ENCODE measurements around the gene IZUMO2. TPM values are rescaled to one million over a fixed set of nuclear protein-coding genes. Genes with fewer than 3 reads are reported as not detected.
"Not testable (repeated sequence)": the region's sequence is repeated elsewhere in the genome, so short reads cannot be mapped to it uniquely, and the experiment has no call there.

The IZUMO2 gene
- total and polyA plus RNA-seq, 10 of the 15 experiments (the other 5 are each of a cell fraction or from before 2014, with no cell fraction given), result not detected

- H3K27me3 ChIP-seq (replicated peaks in 1 of 2; ENCODE audit: control insufficient read depth in 2 of 2, insufficient read depth in 2 of 2, low read length in 1 of 2); H3K9ac ChIP-seq (ENCODE audit: control insufficient read depth, insufficient read depth, low read length); H3K4me3 ChIP-seq; DNase-seq (ENCODE audit: low read depth, low spot score); SMC1A ChIA-PET (ENCODE audit: uncharacterized antibody, unreplicated experiment); FAIRE-seq; H3K4me1 ChIP-seq (ENCODE audit: control insufficient read depth, insufficient read depth, low read length); H3K79me2 ChIP-seq (ENCODE audit: control insufficient read depth, insufficient read depth, low read length); CTCF ChIA-PET; POLR2A ChIA-PET; ATAC-seq; H4K20me1 ChIP-seq (ENCODE audit: control insufficient read depth, insufficient read depth); RAD21 ChIA-PET (ENCODE audit: unreplicated experiment); H3K9me3 ChIP-seq (replicated peaks; ENCODE audit: control insufficient read depth, insufficient read depth, low read length); H3K36me3 ChIP-seq (ENCODE audit: control insufficient read depth in 2 of 2, insufficient read depth in 2 of 2, low read length in 1 of 2); H3K27ac ChIP-seq (ENCODE audit: control insufficient read depth, insufficient read depth); H2AFZ ChIP-seq (ENCODE audit: control insufficient read depth, low read depth, low read length); intact Hi-C loops (cut with micrococcal nuclease; ENCODE audit: unreplicated experiment); in situ Hi-C loops (cut with MboI); H3K4me2 ChIP-seq (ENCODE audit: control insufficient read depth, insufficient read depth); BruUV-seq (replicated peaks): not testable (repeated sequence)
- WGBS (ENCODE audit: insufficient coverage, insufficient replicate concordance, low lambda C conversion rate, missing lambda C conversion rate), result no CpG with 5 or more reads among the region's 13 CpGs
Measured at GRCh38 chr19:50104012-50104411, 59.1 kb downstream of the IZUMO2 start.

GRCh38 chr19:50103405-50103804, 59.7 kb downstream of the IZUMO2 start:
- intact Hi-C loops (cut with micrococcal nuclease; ENCODE audit: unreplicated experiment); SMC1A ChIA-PET (ENCODE audit: uncharacterized antibody, unreplicated experiment): not testable (repeated sequence)

More at GRCh38 chr19:50103405-50103804, 59.7 kb downstream of the IZUMO2 start:
- H3K9me3 ChIP-seq (replicated peaks; ENCODE audit: control insufficient read depth, insufficient read depth, low read length); H3K79me2 ChIP-seq (ENCODE audit: control insufficient read depth, insufficient read depth, low read length); H3K4me2 ChIP-seq (ENCODE audit: control insufficient read depth, insufficient read depth); POLR2A ChIA-PET; RAD21 ChIA-PET (ENCODE audit: unreplicated experiment); FAIRE-seq; BruUV-seq (replicated peaks); H3K4me1 ChIP-seq (ENCODE audit: control insufficient read depth, insufficient read depth, low read length); H3K9ac ChIP-seq (ENCODE audit: control insufficient read depth, insufficient read depth, low read length); CTCF ChIA-PET; H2AFZ ChIP-seq (ENCODE audit: control insufficient read depth, low read depth, low read length); in situ Hi-C loops (cut with MboI); H3K27ac ChIP-seq (ENCODE audit: control insufficient read depth, insufficient read depth); H3K36me3 ChIP-seq (ENCODE audit: control insufficient read depth in 2 of 2, insufficient read depth in 2 of 2, low read length in 1 of 2); DNase-seq (ENCODE audit: low read depth, low spot score); ATAC-seq; H3K27me3 ChIP-seq (replicated peaks in 1 of 2; ENCODE audit: control insufficient read depth in 2 of 2, insufficient read depth in 2 of 2, low read length in 1 of 2); H4K20me1 ChIP-seq (ENCODE audit: control insufficient read depth, insufficient read depth); H3K4me3 ChIP-seq: not testable (repeated sequence)
- WGBS (ENCODE audit: insufficient coverage, insufficient replicate concordance, low lambda C conversion rate, missing lambda C conversion rate), result 44% methylated on average over 6 of the region's 13 CpGs

Other genes starting within 250 kb of the IZUMO2 start
Only the 7 nearest of the 10 such genes appear.
- gene SIGLEC11, start 202.1 kb downstream of the IZUMO2 start, total RNA-seq (2014; rRNA removed), result not detected in 2 replicates
- not detected in 2 replicates for gene SIGLEC11, start 202.1 kb downstream of the IZUMO2 start, total RNA-seq (2014; rRNA removed; fragmentation: Illumina TruSeq; extraction: Trizol)
- not detected in 2 replicates for gene SIGLEC11, start 202.1 kb downstream of the IZUMO2 start, total RNA-seq (2021)
- not detected in 2 replicates for gene SIGLEC11, start 202.1 kb downstream of the IZUMO2 start, polyA plus RNA-seq (2011; rRNA removed)
- not detected in 2 replicates for gene SIGLEC11, start 202.1 kb downstream of the IZUMO2 start, polyA plus RNA-seq (2014; fragmentation: Illumina TruSeq; extraction: Trizol)
- gene SIGLEC11, start 202.1 kb downstream of the IZUMO2 start, polyA plus RNA-seq (2014; fragmentation: Nextera tagmentation; extraction: Ambion mirVana), result not detected
- gene SIGLEC11, start 202.1 kb downstream of the IZUMO2 start, polyA plus RNA-seq (2014; rRNA removed), result not detected in 2 replicates
- not detected for gene SIGLEC11, start 202.1 kb downstream of the IZUMO2 start, polyA plus RNA-seq (2016; fragmentation: Nextera tagmentation; extraction: Ambion mirVana)
- 35.0 and 36.2 TPM in 2 replicates for gene VRK3, start 137.9 kb downstream of the IZUMO2 start, total RNA-seq (2014; rRNA removed)
- 34.2 and 35.7 TPM in 2 replicates for gene VRK3, start 137.9 kb downstream of the IZUMO2 start, total RNA-seq (2014; rRNA removed; fragmentation: Illumina TruSeq; extraction: Trizol)
- 36.0 and 43.1 TPM in 2 replicates for gene VRK3, start 137.9 kb downstream of the IZUMO2 start, total RNA-seq (2021)
- gene VRK3, start 137.9 kb downstream of the IZUMO2 start, polyA plus RNA-seq (2011; rRNA removed), result 34.1 and 50.7 TPM in 2 replicates
- gene VRK3, start 137.9 kb downstream of the IZUMO2 start, polyA plus RNA-seq (2014; fragmentation: Illumina TruSeq; extraction: Trizol), result 61.5 and 61.9 TPM in 2 replicates
- gene VRK3, start 137.9 kb downstream of the IZUMO2 start, polyA plus RNA-seq (2014; fragmentation: Nextera tagmentation; extraction: Ambion mirVana), result 10 to 100 TPM; 22.5 to 29.6 TPM
- 17.3 and 23.1 TPM in 2 replicates for gene VRK3, start 137.9 kb downstream of the IZUMO2 start, polyA plus RNA-seq (2014; rRNA removed)
- gene VRK3, start 137.9 kb downstream of the IZUMO2 start, polyA plus RNA-seq (2016; fragmentation: Nextera tagmentation; extraction: Ambion mirVana), result 10 to 100 TPM; 48.2 to 50.7 TPM
- 6.8 TPM in 2 replicates for gene ZNF473, start 137.3 kb downstream of the IZUMO2 start, total RNA-seq (2014; rRNA removed)
- 7.1 and 8.7 TPM in 2 replicates for gene ZNF473, start 137.3 kb downstream of the IZUMO2 start, total RNA-seq (2014; rRNA removed; fragmentation: Illumina TruSeq; extraction: Trizol)
- 10.0 and 10.2 TPM in 2 replicates for gene ZNF473, start 137.3 kb downstream of the IZUMO2 start, total RNA-seq (2021)
- 13.4 and 14.9 TPM in 2 replicates for gene ZNF473, start 137.3 kb downstream of the IZUMO2 start, polyA plus RNA-seq (2011; rRNA removed)
- 7.4 and 9.1 TPM in 2 replicates for gene ZNF473, start 137.3 kb downstream of the IZUMO2 start, polyA plus RNA-seq (2014; fragmentation: Illumina TruSeq; extraction: Trizol)
- 1 to 10 TPM; 2.3 to 2.8 TPM for gene ZNF473, start 137.3 kb downstream of the IZUMO2 start, polyA plus RNA-seq (2014; fragmentation: Nextera tagmentation; extraction: Ambion mirVana)
- 5.3 and 5.7 TPM in 2 replicates for gene ZNF473, start 137.3 kb downstream of the IZUMO2 start, polyA plus RNA-seq (2014; rRNA removed)
- gene ZNF473, start 137.3 kb downstream of the IZUMO2 start, polyA plus RNA-seq (2016; fragmentation: Nextera tagmentation; extraction: Ambion mirVana), result 1 to 10 TPM; 5.7 TPM
- 0.06 and 0.22 TPM in 2 replicates for gene MYH14, start 40.3 kb upstream of the IZUMO2 start, total RNA-seq (2014; rRNA removed)
- gene MYH14, start 40.3 kb upstream of the IZUMO2 start, total RNA-seq (2014; rRNA removed; fragmentation: Illumina TruSeq; extraction: Trizol), result 0.05 and 0.09 TPM in 2 replicates
- 0.27 and 0.69 TPM in 2 replicates for gene MYH14, start 40.3 kb upstream of the IZUMO2 start, total RNA-seq (2021)
- 0.09 and 0.19 TPM in 2 replicates for gene MYH14, start 40.3 kb upstream of the IZUMO2 start, polyA plus RNA-seq (2011; rRNA removed)
- gene MYH14, start 40.3 kb upstream of the IZUMO2 start, polyA plus RNA-seq (2014; fragmentation: Illumina TruSeq; extraction: Trizol), result 0.12 TPM in 1 of 2 replicates, not detected in the other
- not detected for gene MYH14, start 40.3 kb upstream of the IZUMO2 start, polyA plus RNA-seq (2014; fragmentation: Nextera tagmentation; extraction: Ambion mirVana)
- gene MYH14, start 40.3 kb upstream of the IZUMO2 start, polyA plus RNA-seq (2014; rRNA removed), result 0.23 and 0.29 TPM in 2 replicates
- gene MYH14, start 40.3 kb upstream of the IZUMO2 start, polyA plus RNA-seq (2016; fragmentation: Nextera tagmentation; extraction: Ambion mirVana), result not detected
- gene KCNC3, start 166.1 kb upstream of the IZUMO2 start, total RNA-seq (2014; rRNA removed), result 0.16 and 0.45 TPM in 2 replicates
- 0.27 and 0.32 TPM in 2 replicates for gene KCNC3, start 166.1 kb upstream of the IZUMO2 start, total RNA-seq (2014; rRNA removed; fragmentation: Illumina TruSeq; extraction: Trizol)
- 2.4 and 3.8 TPM in 2 replicates for gene KCNC3, start 166.1 kb upstream of the IZUMO2 start, total RNA-seq (2021)
- 0.24 and 0.43 TPM in 2 replicates for gene KCNC3, start 166.1 kb upstream of the IZUMO2 start, polyA plus RNA-seq (2011; rRNA removed)
- 1.1 and 1.5 TPM in 2 replicates for gene KCNC3, start 166.1 kb upstream of the IZUMO2 start, polyA plus RNA-seq (2014; fragmentation: Illumina TruSeq; extraction: Trizol)
- gene KCNC3, start 166.1 kb upstream of the IZUMO2 start, polyA plus RNA-seq (2014; fragmentation: Nextera tagmentation; extraction: Ambion mirVana), result not detected
- gene KCNC3, start 166.1 kb upstream of the IZUMO2 start, polyA plus RNA-seq (2014; rRNA removed), result 1.9 and 2.5 TPM in 2 replicates
- gene KCNC3, start 166.1 kb upstream of the IZUMO2 start, polyA plus RNA-seq (2016; fragmentation: Nextera tagmentation; extraction: Ambion mirVana), result under 1 TPM; 0.08 to 0.10 TPM
- gene NAPSA, start 202.4 kb upstream of the IZUMO2 start, total RNA-seq (2014; rRNA removed), result 20.1 and 20.6 TPM in 2 replicates
- 12.3 and 14.5 TPM in 2 replicates for gene NAPSA, start 202.4 kb upstream of the IZUMO2 start, total RNA-seq (2014; rRNA removed; fragmentation: Illumina TruSeq; extraction: Trizol)
- 18.2 and 19.2 TPM in 2 replicates for gene NAPSA, start 202.4 kb upstream of the IZUMO2 start, total RNA-seq (2021)
- gene NAPSA, start 202.4 kb upstream of the IZUMO2 start, polyA plus RNA-seq (2011; rRNA removed), result 30.8 and 45.4 TPM in 2 replicates
- gene NAPSA, start 202.4 kb upstream of the IZUMO2 start, polyA plus RNA-seq (2014; fragmentation: Illumina TruSeq; extraction: Trizol), result 13.8 and 15.3 TPM in 2 replicates
- gene NAPSA, start 202.4 kb upstream of the IZUMO2 start, polyA plus RNA-seq (2014; fragmentation: Nextera tagmentation; extraction: Ambion mirVana), result 10 to 100 TPM in 1 of 2 experiments, 1 to 10 TPM in 1; 6.7 to 15.2 TPM
- gene NAPSA, start 202.4 kb upstream of the IZUMO2 start, polyA plus RNA-seq (2014; rRNA removed), result 21.6 and 22.4 TPM in 2 replicates
- 10 to 100 TPM; 17.0 to 17.2 TPM for gene NAPSA, start 202.4 kb upstream of the IZUMO2 start, polyA plus RNA-seq (2016; fragmentation: Nextera tagmentation; extraction: Ambion mirVana)
- gene NR1H2, start 213.2 kb upstream of the IZUMO2 start, total RNA-seq (2014; rRNA removed), result 44.8 and 45.2 TPM in 2 replicates
- 15.6 and 17.2 TPM in 2 replicates for gene NR1H2, start 213.2 kb upstream of the IZUMO2 start, total RNA-seq (2014; rRNA removed; fragmentation: Illumina TruSeq; extraction: Trizol)
- gene NR1H2, start 213.2 kb upstream of the IZUMO2 start, total RNA-seq (2021), result 43.3 and 44.5 TPM in 2 replicates
- gene NR1H2, start 213.2 kb upstream of the IZUMO2 start, polyA plus RNA-seq (2011; rRNA removed), result 12.3 and 26.9 TPM in 2 replicates
- 1.8 and 16.2 TPM in 2 replicates for gene NR1H2, start 213.2 kb upstream of the IZUMO2 start, polyA plus RNA-seq (2014; fragmentation: Illumina TruSeq; extraction: Trizol)
- 1 to 10 TPM in 1 of 2 experiments, under 1 TPM in 1; 0.05 to 1.3 TPM for gene NR1H2, start 213.2 kb upstream of the IZUMO2 start, polyA plus RNA-seq (2014; fragmentation: Nextera tagmentation; extraction: Ambion mirVana)
- 52.4 and 53.3 TPM in 2 replicates for gene NR1H2, start 213.2 kb upstream of the IZUMO2 start, polyA plus RNA-seq (2014; rRNA removed)
- 10 to 100 TPM; 45.7 to 54.2 TPM for gene NR1H2, start 213.2 kb upstream of the IZUMO2 start, polyA plus RNA-seq (2016; fragmentation: Nextera tagmentation; extraction: Ambion mirVana)

All from GM12878 (cell line).